IMR-90 (cell line): Measurements from ENCODE around the gene HEATR5A. TPM values are rescaled to one million over a fixed set of nuclear protein-coding genes. Genes with fewer than 3 reads are reported as not detected.

Experiments used
- ATAC-seq: fragments of 200-7000 bp; cut with Tn5 transposase; 2 replicates; pipeline ENCODE4 v1.9.1; 2020; ENCODE audit warnings: low read depth, mild to moderate bottlenecking, moderate library complexity
- BruUV-seq: library from RNA; stranded (reverse); fragments of 400-500 nt; replicated peaks from 2 replicates; lab custom pipeline; 2021; lab: Mats Ljungman, UMichigan
- CTCF ChIA-PET: fragments of 300-600 bp; formaldehyde crosslinking; extraction: SDS; loops from one replicate; lab custom pipeline; 2021; ENCODE audit warnings: antibody characterized with exemption; lab: Yijun Ruan, JAX
- POLR2A ChIA-PET: fragments of 300-600 bp; sonication (Branson Sonifier 250); formaldehyde crosslinking; loops from one replicate; lab custom pipeline; 2022; ENCODE audit warnings: antibody characterized with exemption; ENCODE audit not compliant: unreplicated experiment; lab: Charles Lee
- DNase-seq: peaks from one replicate; pipeline ENCODE4 v3.0.0; 2013
- H2AFZ ChIP-seq: replicated peaks from 2 replicates; pipeline ENCODE3; 2013; ENCODE audit warnings: low read length, mild to moderate bottlenecking; ENCODE audit not compliant: poor library complexity
- H2AK5ac ChIP-seq: 2 replicates; pipeline ENCODE4 v1.6.1; 2013; ENCODE audit warnings: low read depth, low read length, inconsistent platforms
- H2AK9ac ChIP-seq: replicated peaks from 2 replicates; pipeline ENCODE3; 2013; ENCODE audit warnings: mild to moderate bottlenecking, low read depth, low read length, moderate library complexity; ENCODE audit not compliant: poor library complexity
- H2BK120ac ChIP-seq: 2 replicates; pipeline ENCODE4 v1.6.1; 2013; ENCODE audit warnings: low read depth, low read length, inconsistent platforms
- H2BK15ac ChIP-seq: 3 replicates; pipeline ENCODE4 v1.6.1; 2013; ENCODE audit warnings: low read depth, low read length, inconsistent platforms
- H2BK20ac ChIP-seq: 2 replicates; pipeline ENCODE4 v1.6.1; 2013; ENCODE audit warnings: low read depth, mild to moderate bottlenecking, inconsistent platforms, low read length, moderate library complexity
- H2BK5ac ChIP-seq: 2 replicates; pipeline ENCODE4 v1.6.1; 2013; ENCODE audit warnings: mild to moderate bottlenecking, low read depth, low read length, inconsistent platforms; ENCODE audit not compliant: poor library complexity, severe bottlenecking
- H3K14ac ChIP-seq: replicated peaks from 2 replicates; pipeline ENCODE4 v1.6.1; 2013; ENCODE audit warnings: low read depth, low read length, inconsistent platforms
- H3K18ac ChIP-seq: 2 replicates; pipeline ENCODE4 v1.6.1; 2013; ENCODE audit warnings: low read depth, low read length, control low read depth
- H3K23ac ChIP-seq: 2 replicates; pipeline ENCODE4 v1.6.1; 2013; ENCODE audit warnings: low read depth, low read length, inconsistent platforms
- H3K27ac ChIP-seq: 2 replicates; pipeline ENCODE4 v1.5.1; 2013; ENCODE audit warnings: mild to moderate bottlenecking, control low read depth, low read length; ENCODE audit not compliant: insufficient read depth
- H3K27me3 ChIP-seq: 2 replicates; pipeline ENCODE4 v1.6.1; 2013; ENCODE audit warnings: low read length; ENCODE audit not compliant: control insufficient read depth, insufficient read depth
- H3K36me3 ChIP-seq: 2 replicates; pipeline ENCODE4 v1.6.1; 2013; ENCODE audit warnings: low read length, mixed read lengths; ENCODE audit not compliant: control insufficient read depth, insufficient read depth
- H3K4ac ChIP-seq: 2 replicates; pipeline ENCODE4 v1.6.1; 2013; ENCODE audit warnings: low read depth, low read length, inconsistent platforms
- H3K4me1 ChIP-seq: 2 replicates; pipeline ENCODE4 v1.6.1; 2013; ENCODE audit warnings: low read length, mixed read lengths; ENCODE audit not compliant: control insufficient read depth, insufficient read depth
- H3K4me2 ChIP-seq: 2 replicates; pipeline ENCODE4 v1.6.1; 2013; ENCODE audit warnings: low read depth, mild to moderate bottlenecking, control low read depth, low read length, moderate library complexity
- H3K4me3 ChIP-seq: 2 replicates; pipeline ENCODE4 v1.5.1; 2013; ENCODE audit warnings: low read depth, mild to moderate bottlenecking, control low read depth, low read length, moderate library complexity; ENCODE audit not compliant: insufficient read depth
- H3K56ac ChIP-seq: 2 replicates; pipeline ENCODE4 v1.6.1; 2013; ENCODE audit warnings: low read length, inconsistent platforms; ENCODE audit not compliant: insufficient read depth; ENCODE audit errors: extremely low read depth
- H3K79me1 ChIP-seq, 2 experiments: 2 replicates each; pipeline ENCODE4 v1.6.1; 2013; ENCODE audit warnings: low read length in 2 of 2, inconsistent platforms in 1 of 2, low read depth in 1 of 2
- H3K9ac ChIP-seq: 2 replicates; pipeline ENCODE4 v1.6.1; 2013; ENCODE audit warnings: low read depth, low read length, control low read depth
- H3K9me1 ChIP-seq: 2 replicates; pipeline ENCODE4 v1.6.1; 2013; ENCODE audit warnings: low read length, inconsistent platforms; ENCODE audit not compliant: insufficient read depth
- H3K9me3 ChIP-seq: 2 replicates; pipeline ENCODE4 v1.6.1; 2013; ENCODE audit warnings: low read length; ENCODE audit not compliant: control insufficient read depth, insufficient read depth
- H4K20me1 ChIP-seq: 2 replicates; pipeline ENCODE4 v1.6.1; 2013; ENCODE audit warnings: low read length, inconsistent platforms; ENCODE audit not compliant: insufficient read depth
- H4K5ac ChIP-seq: 2 replicates; pipeline ENCODE4 v1.6.1; 2013; ENCODE audit warnings: mild to moderate bottlenecking, low read depth, low read length, control low read depth
- H4K8ac ChIP-seq, 2 experiments: 2 replicates each; pipeline ENCODE4 v1.6.1; 2013; ENCODE audit warnings: low read depth in 2 of 2, low read length in 2 of 2, control low read depth in 1 of 2, inconsistent platforms in 1 of 2
- H4K91ac ChIP-seq: 2 replicates; pipeline ENCODE4 v1.6.1; 2013; ENCODE audit warnings: low read depth, low read length, inconsistent platforms; ENCODE audit not compliant: insufficient read depth
- BHLHE40 ChIP-seq: fragments of 150-350 bp; IDR thresholded peaks from 2 replicates; pipeline ENCODE4 v1.6.1; 2016; ENCODE audit warnings: mild to moderate bottlenecking, low read depth, low read length
- CEBPB ChIP-seq: IDR thresholded peaks from 2 replicates; pipeline ENCODE4 v1.6.1; 2012; ENCODE audit warnings: low read depth, low read length, improper control_type of control experiment
- CHD1 ChIP-seq: IDR thresholded peaks from 2 replicates; pipeline ENCODE4 v1.6.1; 2012; ENCODE audit warnings: low read depth, low read length, improper control_type of control experiment
- CTCF ChIP-seq: conservative IDR thresholded peaks from 2 replicates; pipeline ENCODE4 v1.5.1; 2012; ENCODE audit warnings: mild to moderate bottlenecking, low read depth, low read length, improper control_type of control experiment
- ELK1 ChIP-seq: fragments of 150-350 bp; IDR thresholded peaks from 2 replicates; pipeline ENCODE4 v1.6.1; 2016; ENCODE audit warnings: low read depth, mild to moderate bottlenecking, low read length, moderate library complexity, borderline replicate concordance
- FOS ChIP-seq: fragments of 150-350 bp; IDR thresholded peaks from 2 replicates; pipeline ENCODE4 v1.6.1; 2016; ENCODE audit warnings: low read depth, low read length
- MAFK ChIP-seq: IDR thresholded peaks from 2 replicates; pipeline ENCODE4 v1.6.1; 2012; ENCODE audit warnings: low read depth, low read length, improper control_type of control experiment
- MAZ ChIP-seq: IDR thresholded peaks from 2 replicates; pipeline ENCODE4 v1.6.1; 2012; ENCODE audit warnings: low read depth, mild to moderate bottlenecking, low read length, improper control_type of control experiment, moderate library complexity, borderline replicate concordance
- MXI1 ChIP-seq: IDR thresholded peaks from 2 replicates; pipeline ENCODE4 v1.6.1; 2012; ENCODE audit warnings: low read depth, mild to moderate bottlenecking, low read length, moderate library complexity, borderline replicate concordance
- NFE2L2 ChIP-seq: fragments of 150-350 bp; IDR thresholded peaks from 2 replicates; pipeline ENCODE4 v1.6.1; 2016; ENCODE audit warnings: low read depth, mild to moderate bottlenecking, low read length
- POLR2A ChIP-seq: IDR thresholded peaks from 2 replicates; pipeline ENCODE4 v1.6.1; 2012; ENCODE audit warnings: mild to moderate bottlenecking, low read depth, low read length
- RAD21 ChIP-seq: IDR thresholded peaks from 2 replicates; pipeline ENCODE4 v1.6.1; 2012; ENCODE audit warnings: low read length, improper control_type of control experiment
- RCOR1 ChIP-seq: IDR thresholded peaks from 2 replicates; pipeline ENCODE4 v1.6.1; 2012; ENCODE audit warnings: mild to moderate bottlenecking, low read length, improper control_type of control experiment; ENCODE audit not compliant: insufficient replicate concordance
- RFX5 ChIP-seq: IDR thresholded peaks from 2 replicates; pipeline ENCODE4 v1.8.0; 2012; ENCODE audit warnings: low read depth, mild to moderate bottlenecking, low read length, moderate library complexity
- SMC3 ChIP-seq: fragments of 150-350 bp; IDR thresholded peaks from 2 replicates; pipeline ENCODE4 v1.6.1; 2016; ENCODE audit warnings: low read depth, mild to moderate bottlenecking, antibody characterized with exemption, low read length, moderate library complexity
- USF2 ChIP-seq: fragments of 150-350 bp; IDR thresholded peaks from 2 replicates; pipeline ENCODE4 v1.6.1; 2017; ENCODE audit warnings: mild to moderate bottlenecking, antibody characterized with exemption, low read length, low read depth
- dilution Hi-C: fragments of 300-500 bp; cut with HindIII; formaldehyde crosslinking; loops from one replicate; pipeline ENCODE4 v1.14.3; 2018; ENCODE audit warnings: low sequenced_read_pairs; ENCODE audit not compliant: unreplicated experiment
- in situ Hi-C: fragments of 300-500 bp; cut with MboI; formaldehyde crosslinking; loops from 3 replicates; pipeline ENCODE4 v1.14.3; 2019; ENCODE audit warnings: low sequenced_read_pairs, inconsistent platforms, mixed read lengths
- intact Hi-C: fragments of 100-400 bp; cut with micrococcal nuclease; formaldehyde crosslinking; loops from 2 replicates; pipeline ENCODE4 v1.10.0; 2022
- polyA plus RNA-seq, 3 experiments: library from polyadenylated mRNA; depleted of rRNA; stranded (reverse); fragments of >200 nt; gene quantifications; 2 replicates each; pipeline ENCODE4 v1.2.3, GENCODE V29; 2012; ENCODE audit warnings: low replicate concordance in 1 of 3
- total RNA-seq: library from RNA; depleted of rRNA; stranded (reverse); fragments of >200 nt; gene quantifications from 2 replicates; pipeline ENCODE4 v1.2.3, GENCODE V29; 2012

HEATR5A gene
- total and polyA plus RNA-seq, 2 of the 4 experiments (the other 2 are of a cell fraction) = 14.0 to 48.9 TPM

GRCh38 chr14:31435276-31435675 is 14.9 kb upstream of the HEATR5A start:
- Histone ChIP-seq H3K4me1 (no peaks in the 10 kb centered on the region), H4K5ac (no peak overlapping the region), H2BK5ac (no peak overlapping the region), H3K79me1 (peaks cover 0 to 3% of the 10 kb centered on the region in 2 experiments; a peak in 1 of 4 replicates), H3K27ac (no peak overlapping the region), H3K36me3 (peaks cover 1% of the 10 kb centered on the region; the same call in 1 of the 2 replicates), H3K23ac (no peak overlapping the region), H3K14ac (no peak overlapping the region), H3K9me3 (no peaks in the 10 kb centered on the region), H2BK15ac (no peak overlapping the region), H3K27me3 (no peaks in the 10 kb centered on the region), H3K4me3 (no peak overlapping the region), H3K9me1 (no peaks in the 10 kb centered on the region), H4K8ac (no peak overlapping the region), H2AFZ (no peak overlapping the region), H3K4me2 (no peak overlapping the region), H4K20me1 (no peaks in the 10 kb centered on the region), H3K4ac (no peak overlapping the region), H3K9ac (no peak overlapping the region), H2AK5ac (no peak overlapping the region), H3K56ac (no peak overlapping the region), H2BK120ac (no peak overlapping the region), H3K18ac (no peak overlapping the region), H2AK9ac (no peak overlapping the region), H2BK20ac (no peak overlapping the region), H4K91ac (no peak overlapping the region)
- intact Hi-C loops (no loop called here), in situ Hi-C loops (no loop called here), dilution Hi-C loops (no loop called here)
- POLR2A ChIA-PET = no interaction called here
- TF ChIP-seq USF2 = no peak
- no peak for TF ChIP-seq RFX5
- TF ChIP-seq MXI1 = no peak
- TF ChIP-seq BHLHE40 = no peak
- TF ChIP-seq SMC3 = no peak
- TF ChIP-seq FOS = no peak
- no peak for TF ChIP-seq CEBPB
- TF ChIP-seq NFE2L2 = no peak
- TF ChIP-seq MAZ = no peak
- TF ChIP-seq RCOR1 = no peak
- no peak for TF ChIP-seq ELK1
- TF ChIP-seq CTCF = no peak
- TF ChIP-seq POLR2A = no peak
- no peak for TF ChIP-seq MAFK
- TF ChIP-seq CHD1 = no peak
- TF ChIP-seq RAD21 = no peak
- CTCF ChIA-PET = interaction anchor here (0.8 kb wide), 1 partner anchor 10 kb away, joined by 3 read pairs; no protein-coding TSS in a partner anchor
- ATAC-seq (peak; percentile 49; the same call in 1 of the 2 replicates), DNase-seq (peak; percentile 54)
- no TSS peak for BruUV-seq
